Activated CD8-positive, alpha-beta memory T cell treated with anti-CD3 and anti-CD28 coated beads for 48 hours (primary cell): ENCODE data around the gene ZNRF4.

Experiments
- DNase-seq, 3 experiments: peaks; one replicate each; pipeline ENCODE4 v3.0.0-alpha.2; 2020; ENCODE audit warnings: low read depth in 2 of 3, low spot score in 2 of 3

Gene ZNRF4

DNA sequence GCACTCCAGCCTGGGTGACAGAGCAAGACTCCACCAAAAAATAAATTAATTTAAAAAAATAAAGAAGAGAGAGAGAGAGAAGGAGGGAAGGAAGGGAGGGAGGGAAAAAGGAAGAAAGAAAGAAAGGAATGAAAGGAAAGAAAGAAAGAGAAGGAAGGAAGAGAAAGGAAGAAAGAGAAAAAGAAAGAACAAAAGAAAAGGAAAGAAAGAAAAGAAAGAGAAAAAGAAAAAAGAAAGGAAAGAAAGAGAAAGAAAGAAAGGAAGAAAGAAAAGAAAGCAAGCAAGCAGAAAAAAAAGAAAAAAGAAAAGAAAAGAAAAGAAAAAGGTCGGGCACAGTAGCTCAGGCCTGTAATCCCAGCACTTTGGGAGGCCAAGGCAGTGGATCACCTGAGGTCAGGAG is 14.9 kb upstream of the ZNRF4 start:
- DNase-seq, result no peak

DNA sequence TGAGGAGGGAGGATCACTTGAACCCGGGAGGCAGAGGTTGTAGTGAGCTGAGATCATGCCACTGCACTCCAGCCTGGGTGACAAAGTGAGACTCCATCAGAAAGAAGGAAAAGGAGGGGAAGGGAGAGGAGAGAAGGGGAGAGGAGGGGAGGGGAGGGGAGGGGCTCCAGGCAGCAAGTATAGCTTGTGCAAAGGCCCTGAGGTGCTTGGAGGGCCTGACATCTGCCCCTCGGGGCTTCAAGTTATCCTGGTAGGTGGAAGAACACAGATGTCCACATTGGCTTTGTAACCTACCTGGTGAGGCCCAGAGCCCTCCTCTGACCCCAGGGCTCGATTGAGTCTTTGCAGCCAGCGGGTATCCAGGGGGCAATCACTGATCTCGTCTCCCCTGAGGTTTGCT is 11.5 kb upstream of the ZNRF4 start:
- no peak for DNase-seq

DNA sequence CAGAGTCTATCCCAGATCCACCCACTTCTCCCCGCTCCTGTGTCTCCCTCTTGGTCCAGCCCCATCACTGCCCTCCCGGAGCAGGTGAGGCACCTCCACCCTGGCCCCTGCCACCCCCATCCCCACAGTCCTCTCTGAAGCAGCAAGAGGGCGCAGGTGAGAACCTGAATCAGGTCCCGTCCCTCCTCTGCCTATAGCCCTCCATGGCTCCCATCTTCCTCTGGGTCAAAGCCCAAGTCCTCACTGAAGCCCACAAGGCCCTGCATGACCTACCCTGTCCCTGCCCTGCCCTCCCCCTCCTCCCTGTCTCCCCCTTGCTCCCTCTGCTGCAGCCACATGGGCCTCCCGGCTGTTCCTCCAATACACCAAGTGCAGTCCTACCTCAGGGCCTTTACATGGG is 10.8 kb upstream of the ZNRF4 start:
- DNase-seq, result no peak

DNA sequence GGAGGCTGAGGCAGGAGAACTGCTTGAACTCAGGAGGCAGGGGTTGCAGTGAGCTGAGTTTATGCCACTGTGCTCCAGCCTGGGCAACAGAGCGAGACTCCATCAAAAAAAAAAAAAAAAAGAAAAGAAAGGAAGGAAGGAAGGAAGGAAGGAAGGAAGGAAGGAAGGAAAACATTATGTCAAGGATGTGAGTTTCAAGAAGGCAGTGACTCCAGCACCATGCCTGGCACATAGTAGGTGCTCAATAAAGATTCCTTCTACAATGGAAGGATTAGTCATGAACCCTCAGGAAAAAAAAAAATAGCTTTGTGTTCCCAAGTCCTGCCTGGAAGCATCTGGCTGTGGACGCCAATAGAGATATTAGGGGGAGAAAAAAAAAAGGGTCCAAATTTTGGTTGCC is 10.1 kb upstream of the ZNRF4 start:
- DNase-seq, result no peak

DNA sequence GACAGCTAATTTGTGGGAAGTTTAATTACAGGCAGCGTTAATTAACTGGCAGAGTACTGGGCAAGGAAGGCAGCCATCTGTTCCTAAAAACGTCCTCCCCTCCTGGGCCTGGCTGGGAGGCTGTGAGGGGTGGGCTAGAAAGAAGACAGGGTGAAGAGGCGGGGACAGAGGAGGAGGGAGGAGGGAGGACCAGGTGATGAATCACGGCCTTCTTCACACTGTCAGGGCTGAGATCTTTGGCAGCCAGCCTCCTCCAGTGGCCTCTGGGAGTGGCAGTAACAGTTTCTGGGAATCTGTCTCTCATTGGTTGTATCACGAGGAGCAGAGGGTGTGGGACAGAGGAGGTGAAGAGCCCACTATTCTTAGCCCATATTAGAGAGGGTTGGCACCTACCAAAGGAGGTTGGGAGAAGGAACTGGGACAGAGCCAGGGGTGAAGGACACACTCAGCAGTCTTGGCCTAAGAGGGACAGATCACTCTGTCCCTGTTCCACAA is 9.6 kb upstream of the ZNRF4 start:
- DNase-seq, result no peak

DNA sequence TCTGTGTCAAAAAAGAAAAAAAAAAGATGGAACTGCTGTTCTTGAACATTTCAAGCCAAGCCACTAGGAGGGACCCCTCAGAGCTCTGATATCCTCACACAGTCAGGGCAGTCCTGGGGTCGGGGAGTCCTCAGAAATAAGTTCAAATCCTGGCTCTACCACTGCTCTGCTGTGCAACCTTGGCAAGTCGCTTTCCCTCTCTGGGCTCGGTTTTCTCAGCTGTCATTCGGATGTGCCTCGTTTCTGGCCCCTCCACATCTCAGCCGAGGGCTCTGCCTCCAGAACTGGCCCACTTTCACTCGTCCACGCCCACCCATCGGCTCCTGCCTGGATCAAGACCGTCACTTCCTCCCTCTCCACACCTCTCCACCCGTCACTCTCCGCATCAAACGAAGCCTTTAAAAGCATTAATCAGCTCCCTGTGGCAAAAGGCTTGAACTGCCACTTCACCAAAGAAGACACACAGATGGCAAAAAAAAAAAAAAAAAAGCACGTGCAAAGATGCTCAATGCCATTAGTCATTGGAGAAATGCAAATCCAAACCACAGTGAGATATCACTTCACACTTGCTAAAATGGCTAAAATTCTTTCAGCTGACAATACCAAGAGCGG is 7.4 kb upstream of the ZNRF4 start:
- no peak for DNase-seq

DNA sequence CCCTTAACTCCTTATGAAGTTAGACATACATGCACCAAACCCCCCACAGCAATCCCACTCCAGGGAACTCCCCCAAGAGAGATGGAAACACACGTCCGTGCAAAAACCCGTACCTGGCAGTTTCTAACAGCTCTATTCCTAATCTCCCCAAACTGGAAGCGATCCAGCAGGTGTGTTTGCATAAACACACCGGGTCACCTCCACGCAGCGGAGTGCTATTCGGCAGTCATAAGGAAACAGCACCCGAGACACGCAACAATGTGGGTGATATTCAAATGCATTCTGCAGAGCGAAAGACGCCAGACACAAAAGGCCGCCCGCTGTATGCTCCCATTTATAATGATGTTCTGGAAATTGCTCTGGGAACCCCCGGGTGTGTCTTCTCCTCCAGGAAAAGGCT is 6.8 kb upstream of the ZNRF4 start:
- no peak for DNase-seq

DNA sequence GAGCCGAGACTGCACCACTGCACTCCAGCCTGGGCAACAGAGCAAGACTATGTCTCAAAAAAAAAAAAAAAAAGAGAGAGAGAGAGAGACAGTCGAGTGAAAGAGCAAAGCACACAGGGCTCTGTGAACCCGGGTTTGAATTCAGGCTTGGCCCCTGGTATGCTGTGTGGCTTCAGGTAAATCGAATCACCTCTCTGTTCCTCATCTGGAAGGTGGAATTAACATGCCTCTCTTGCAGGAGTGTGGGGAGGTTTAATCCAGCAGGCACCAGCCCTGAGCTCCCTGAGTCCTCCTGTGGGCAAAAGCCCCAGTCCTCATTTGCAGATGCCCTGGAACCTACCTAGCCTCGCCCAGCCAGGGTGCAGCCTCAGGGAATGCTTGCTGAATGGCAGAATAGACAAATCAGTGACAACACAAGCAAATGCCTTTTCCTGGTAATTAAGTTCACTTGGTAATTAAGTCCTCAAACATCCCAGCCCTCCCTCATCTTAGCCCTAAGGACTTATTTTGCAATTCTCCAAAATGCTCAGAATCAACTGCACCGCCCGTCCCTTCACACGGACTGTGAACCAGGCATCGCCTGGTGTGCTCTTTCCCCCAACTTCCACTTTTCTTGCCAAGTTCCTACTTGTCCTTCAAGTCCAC is 4.6 kb upstream of the ZNRF4 start:
- no peak for DNase-seq

DNA sequence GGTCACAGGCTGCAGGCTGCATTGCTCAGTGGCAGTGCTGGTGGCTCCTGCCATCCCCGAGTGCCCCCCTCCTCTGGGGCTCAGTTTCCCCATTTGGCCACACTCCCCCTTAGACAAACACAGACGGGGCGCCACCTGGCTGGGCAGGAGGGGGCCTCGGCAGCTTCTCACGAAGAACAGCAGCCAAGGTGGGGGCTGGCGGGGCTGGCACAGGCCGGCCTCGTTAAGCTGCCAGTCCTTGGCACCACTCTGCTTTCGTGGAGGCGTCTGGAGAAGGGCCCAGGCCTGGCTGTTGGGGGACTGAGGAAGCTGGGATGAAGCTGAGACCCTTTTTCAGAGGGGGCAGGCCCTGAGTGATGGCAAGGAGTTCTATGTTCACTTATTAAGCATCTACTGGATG is 3.7 kb upstream of the ZNRF4 start:
- no peak for DNase-seq

DNA sequence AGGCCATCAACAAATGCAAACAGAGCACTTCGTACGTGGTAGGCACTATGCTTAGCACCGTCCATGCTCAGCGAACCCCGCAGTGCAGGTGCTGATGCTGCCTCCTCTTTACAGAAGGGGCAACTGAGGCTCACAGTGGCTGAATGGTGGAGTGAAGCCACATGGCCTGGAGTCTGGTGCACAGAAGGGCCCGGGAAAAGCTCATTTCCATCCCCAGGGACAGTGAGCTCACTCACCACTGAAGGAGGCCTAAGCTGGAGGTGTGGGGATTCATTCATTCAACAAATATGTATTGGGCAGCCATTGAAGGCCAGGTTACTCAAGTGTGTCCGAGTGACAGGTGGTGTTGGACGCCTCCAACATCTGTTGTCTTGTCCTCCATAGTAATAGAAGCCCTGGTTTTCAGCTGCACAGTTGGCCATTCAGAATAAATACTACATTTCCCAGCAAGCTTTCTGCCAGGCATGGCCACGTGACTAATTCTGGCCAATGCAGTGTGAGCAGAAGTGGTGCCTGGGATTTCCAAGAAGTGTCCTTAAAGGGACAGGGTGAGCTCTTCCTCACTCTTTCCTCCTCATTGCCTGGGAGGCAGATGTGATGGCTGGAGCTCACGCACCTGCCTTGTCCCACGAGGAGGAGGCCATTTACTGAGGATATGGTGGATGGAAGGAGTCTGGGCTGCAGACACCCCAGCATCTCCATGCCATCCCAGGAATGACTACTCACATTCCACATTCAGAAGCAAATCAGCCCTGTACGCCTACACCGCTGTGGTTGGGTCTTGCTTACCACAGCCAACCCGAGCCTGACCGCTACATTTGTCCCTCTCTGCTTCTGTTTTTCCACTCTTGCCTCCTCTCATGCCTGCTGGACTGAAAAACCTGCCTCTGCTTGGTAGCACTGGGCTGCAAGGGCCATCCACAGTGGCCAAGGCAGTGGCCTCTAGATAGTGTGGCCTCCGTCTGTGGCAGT is 2.3 kb upstream of the ZNRF4 start:
- no peak for DNase-seq

DNA sequence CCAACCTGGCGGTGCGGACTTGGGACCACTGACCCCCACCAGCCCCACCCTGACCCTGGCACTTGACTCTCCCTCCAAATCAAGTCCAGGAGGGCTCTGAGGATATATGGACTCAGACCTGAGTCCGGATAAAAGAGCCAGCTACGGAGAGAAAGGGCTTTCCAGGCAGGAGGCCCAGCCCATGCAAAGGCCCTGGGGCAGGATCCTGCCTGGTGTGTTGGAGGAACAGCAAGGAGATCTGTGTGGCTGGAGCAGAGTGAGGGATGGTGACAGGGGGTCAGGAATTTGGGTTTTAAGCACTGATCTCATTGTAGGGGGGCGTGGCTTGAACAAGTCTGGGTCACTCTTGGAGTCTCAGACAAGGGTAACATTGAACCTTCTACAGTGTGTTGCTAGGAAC is 474 bp upstream of the ZNRF4 start:
- DNase-seq, result no peak

DNA sequence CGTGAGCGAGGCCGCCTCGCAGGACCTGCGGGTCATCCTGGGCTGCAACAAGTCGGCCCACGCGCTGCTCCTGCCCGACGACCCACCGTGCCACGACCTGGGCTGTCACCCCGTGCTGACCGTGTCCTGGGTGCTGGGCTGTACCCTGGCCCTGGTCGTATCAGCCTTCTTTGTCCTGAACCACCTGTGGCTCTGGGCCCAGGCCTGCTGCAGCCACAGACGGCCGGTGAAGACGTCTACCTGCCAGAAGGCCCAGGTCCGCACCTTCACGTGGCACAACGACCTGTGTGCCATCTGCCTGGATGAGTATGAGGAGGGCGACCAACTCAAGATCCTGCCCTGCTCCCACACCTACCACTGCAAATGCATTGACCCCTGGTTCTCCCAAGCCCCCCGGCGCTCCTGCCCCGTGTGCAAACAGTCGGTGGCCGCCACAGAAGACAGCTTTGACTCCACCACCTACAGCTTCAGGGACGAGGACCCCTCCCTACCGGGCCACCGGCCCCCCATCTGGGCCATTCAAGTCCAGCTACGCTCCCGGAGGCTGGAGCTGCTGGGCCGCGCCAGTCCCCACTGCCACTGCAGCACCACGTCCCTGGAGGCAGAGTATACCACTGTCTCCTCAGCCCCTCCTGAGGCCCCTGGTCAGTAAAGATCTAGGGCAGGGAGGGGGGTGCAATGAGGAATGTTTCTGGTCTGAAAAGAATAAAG is 1.1 kb downstream of the ZNRF4 start:
- DNase-seq, result no peak

DNA sequence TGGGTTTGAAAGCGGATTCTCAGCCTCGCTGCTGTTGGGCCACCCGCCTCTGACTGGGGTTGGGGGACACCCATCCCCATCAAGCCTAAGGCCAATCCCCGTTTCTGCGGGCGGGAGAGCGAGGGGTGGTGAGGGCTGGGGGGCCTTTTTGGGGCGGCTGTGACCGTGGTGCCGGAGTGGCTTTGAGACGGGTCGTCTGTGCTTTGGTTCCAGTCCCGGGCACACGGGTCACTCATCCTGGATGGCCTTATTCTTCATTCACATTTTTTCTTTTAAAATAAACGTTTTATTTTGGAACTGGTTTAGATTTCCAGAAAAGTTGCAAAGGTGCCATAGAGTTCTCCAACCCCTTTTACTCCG is 1.6 kb downstream of the ZNRF4 start:
- no peak for DNase-seq

DNA sequence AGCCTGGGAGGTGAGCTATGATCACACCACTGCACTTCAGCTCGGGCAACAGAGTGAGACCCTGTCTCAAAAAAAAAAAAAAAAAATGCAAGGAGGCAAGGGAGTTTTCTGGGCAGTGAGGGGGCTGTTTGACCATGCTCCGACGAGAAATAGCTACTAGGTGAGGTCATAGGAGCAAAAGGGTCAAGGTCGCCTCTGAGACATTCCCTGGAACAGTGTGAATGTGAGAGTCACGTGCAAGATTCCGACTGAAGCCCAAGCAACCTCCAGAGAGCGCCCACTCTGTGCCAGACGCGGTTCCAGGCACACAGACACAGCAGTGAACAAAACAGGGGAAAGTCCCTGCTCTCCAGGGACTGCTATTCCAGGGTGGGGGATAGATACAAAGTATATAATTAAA is 2.5 kb downstream of the ZNRF4 start:
- DNase-seq, result no peak

DNA sequence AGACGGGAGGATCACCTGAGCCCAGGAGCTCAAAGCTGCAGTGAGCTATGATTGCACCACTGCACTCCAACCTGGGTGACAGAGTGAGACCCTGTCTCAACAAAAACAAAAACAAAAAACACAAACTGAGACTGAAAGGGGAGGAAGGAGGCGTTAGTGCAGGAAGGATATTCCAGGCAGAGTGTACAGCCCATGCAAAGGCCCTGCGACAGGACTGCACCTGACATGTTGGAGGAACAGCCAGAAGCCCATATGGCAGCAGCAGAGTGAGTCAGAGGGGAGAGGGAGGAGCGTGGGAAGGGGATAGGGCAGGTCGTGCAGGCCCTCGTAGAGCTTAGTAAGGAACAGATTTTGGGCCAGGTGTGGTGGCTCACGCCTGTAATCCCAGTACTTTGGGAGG is 3.2 kb downstream of the ZNRF4 start:
- DNase-seq, result no peak

DNA sequence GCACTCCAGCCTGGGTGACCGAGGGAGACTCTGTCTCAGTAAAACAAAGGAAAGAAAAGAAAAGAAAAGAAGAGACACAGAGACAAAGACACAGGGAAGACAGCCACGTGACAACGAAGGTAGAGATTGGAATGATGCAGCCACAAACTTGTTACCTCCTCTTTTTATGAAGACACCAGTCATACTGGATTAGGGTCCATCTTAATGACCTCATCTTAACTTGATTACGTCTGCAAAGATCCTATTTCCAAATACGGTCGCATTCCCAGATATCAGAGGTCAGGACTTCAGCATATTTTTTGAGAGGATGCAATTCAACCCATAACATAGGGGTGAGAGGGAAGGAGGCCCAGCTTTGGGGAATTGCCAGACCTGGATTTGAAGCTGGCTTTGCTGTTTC is 4.1 kb downstream of the ZNRF4 start:
- DNase-seq, result no peak

DNA sequence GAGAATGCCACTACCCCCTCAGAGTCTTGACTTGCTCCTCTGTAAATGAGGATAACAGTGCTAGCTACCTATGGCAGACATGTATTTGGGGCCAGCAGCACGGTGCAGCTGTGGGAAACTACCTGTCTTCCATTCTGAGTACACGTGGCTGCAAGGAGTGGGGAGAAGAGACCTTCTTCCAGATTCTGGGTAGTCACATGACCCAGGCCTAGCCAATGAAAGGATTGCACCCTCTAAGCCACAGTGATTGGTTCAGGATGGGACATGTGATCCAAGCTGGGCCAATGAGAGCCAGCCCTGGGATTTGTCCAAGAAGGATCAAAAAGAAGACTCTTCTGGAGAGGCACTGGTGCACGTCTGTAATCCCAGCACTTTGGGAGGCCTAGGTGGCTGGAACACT is 5.5 kb downstream of the ZNRF4 start:
- no peak for DNase-seq

DNA sequence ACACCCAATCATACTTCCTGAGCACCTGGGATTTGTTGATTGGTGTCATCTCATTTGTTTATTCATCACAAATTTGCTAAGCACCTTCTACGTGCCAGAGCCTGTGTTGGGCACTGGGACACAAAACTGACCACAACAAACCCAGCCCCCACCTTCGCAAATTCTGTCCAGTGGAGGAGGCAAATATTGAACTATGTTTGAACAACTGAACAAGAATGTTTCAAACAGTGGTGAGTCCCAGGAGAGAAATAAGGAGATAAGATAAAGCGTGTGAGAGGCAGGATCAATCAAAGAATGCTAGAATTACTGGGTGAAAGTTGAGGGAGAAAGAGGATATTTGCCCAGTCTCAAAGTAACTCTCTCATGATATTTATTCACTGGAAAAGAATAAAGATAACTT is 8.7 kb downstream of the ZNRF4 start:
- no peak for DNase-seq

DNA sequence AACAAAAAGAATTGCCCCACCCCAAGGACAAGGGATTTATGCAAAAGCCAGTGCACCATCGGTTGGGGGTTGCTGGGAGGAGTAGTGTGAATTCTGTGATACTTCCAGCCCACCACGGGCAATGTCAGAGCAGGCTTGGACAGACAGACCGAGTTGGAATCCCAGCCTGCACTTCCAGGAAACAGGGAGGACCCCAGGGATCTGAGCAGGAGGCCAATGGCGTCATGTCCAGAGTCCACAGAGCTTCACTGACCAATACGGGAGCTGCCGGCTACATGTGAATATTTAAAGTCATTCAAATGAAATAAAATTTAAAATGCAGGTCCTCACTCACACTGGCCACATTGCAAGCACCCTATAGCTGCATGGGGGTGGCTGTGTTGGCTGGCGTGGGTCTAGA is 10.9 kb downstream of the ZNRF4 start:
- no peak for DNase-seq

DNA sequence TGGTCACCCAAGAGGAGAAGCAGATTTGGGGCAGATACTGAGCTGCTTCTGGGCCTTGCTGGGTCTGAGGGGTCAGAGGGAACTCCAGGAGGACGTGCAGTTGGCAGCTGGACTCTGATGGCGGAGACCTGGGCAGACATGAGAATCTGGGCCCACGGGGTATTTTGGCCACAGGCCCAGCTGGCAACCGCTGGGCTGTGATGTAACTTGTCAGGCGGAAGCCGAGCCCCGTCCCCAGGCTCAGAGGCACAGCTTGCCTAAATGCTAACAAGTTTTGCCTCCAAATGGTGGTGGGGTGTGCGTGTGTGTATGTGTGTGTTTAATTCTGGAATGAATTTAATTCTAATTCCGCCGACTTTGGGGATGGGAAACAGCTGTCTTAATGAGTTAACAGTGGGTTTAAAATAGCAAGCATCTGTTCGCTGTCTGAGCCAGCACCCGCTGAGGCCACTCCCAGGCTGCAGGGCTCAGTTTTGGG is 11.6 kb downstream of the ZNRF4 start:
- DNase-seq, result no peak

DNA sequence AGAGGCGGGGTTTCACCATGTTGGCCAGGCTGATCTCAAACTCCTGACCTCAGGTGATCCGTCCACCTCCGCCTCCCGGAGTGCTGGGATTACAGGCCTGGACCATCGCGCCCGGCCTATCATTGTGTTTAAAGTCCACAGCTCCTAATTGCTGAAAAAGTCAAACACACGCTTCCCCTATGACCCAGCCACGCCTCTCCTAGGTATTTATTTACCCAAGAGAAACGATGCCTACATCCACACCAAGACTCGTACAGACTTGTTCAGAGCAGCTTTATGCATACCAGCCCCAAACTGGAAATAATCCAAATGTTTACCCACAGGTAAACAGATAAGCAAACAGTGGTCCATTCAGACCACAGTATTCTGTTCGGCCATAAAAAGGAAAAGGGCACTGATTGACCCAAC is 15.1 kb downstream of the ZNRF4 start:
- DNase-seq, result no peak
